Measurements from ENCODE around the gene ERBB4. TPM values are rescaled to one million over a fixed set of nuclear protein-coding genes. Genes with fewer than 3 reads are reported as not detected.
"Not testable (repeated sequence)": the region's sequence is repeated elsewhere in the genome, so short reads cannot be mapped to it uniquely, and the experiment has no call there.

The ERBB4 gene
- total and polyA plus RNA-seq, 3 experiments from 2014 or later: not detected

DNA sequence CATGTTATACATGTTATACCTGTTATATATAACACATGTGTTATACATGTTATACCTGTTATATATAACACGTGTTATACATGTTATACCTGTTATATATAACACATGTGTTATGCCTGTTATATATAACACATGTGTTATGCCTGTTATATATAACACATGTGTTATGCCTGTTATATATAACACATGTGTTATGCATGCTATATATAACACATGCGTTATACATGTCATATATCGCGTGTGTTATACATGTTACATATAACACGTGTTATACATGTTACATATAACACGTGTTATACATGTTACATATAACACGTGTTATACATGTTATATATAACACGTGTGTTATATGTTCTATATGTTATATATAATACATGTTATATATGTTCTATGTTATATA is 347.2 kb downstream of the ERBB4 start:
- H3K27me3 Mint-ChIP-seq; H3K27ac Mint-ChIP-seq; H3K9me3 ChIP-seq (ENCODE audit: low read length); H3K36me3 ChIP-seq (ENCODE audit: insufficient read depth, low read length); H3K36me3 Mint-ChIP-seq; H3K4me3 ChIP-seq (ENCODE audit: low read length); CTCF ChIA-PET; H3K4me1 Mint-ChIP-seq; H3K27ac ChIP-seq (ENCODE audit: low read depth, low read length); H3K4me1 ChIP-seq (ENCODE audit: insufficient read depth, low read length); H3K27me3 ChIP-seq (ENCODE audit: insufficient read depth, low read length, poor library complexity, severe bottlenecking); H3K4me3 Mint-ChIP-seq; POLR2A ChIA-PET; DNase-seq: not testable (repeated sequence)
- H3K9me3 Mint-ChIP-seq: peaks cover 0 to 15% (median 4%) of the 10 kb centered on the region in 5 donors

DNA sequence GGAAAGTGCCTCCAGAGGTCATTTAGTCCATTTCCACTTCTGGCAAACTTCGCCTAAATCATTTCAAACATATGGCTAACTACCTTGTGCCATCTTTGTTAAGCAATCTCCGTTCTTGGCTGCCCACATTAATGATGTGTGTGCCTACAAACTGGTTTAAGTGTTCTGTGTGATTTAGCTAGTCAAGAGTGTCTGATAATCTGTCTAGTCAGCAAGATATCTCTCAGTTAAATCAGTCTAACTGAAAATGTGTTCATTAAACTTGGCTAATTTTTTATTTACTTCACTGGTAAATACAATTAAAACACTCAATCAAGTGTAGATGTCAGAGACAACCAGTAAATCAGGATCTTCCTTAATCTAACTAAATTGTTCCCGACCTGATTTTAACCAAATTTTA is 352.4 kb downstream of the ERBB4 start:
- no peaks in the 10 kb centered on the region for H3K9me3 ChIP-seq (ENCODE audit: low read length)
- Mint-ChIP-seq H3K27me3 (no peaks in the 10 kb centered on the region), H3K9me3 (peaks cover 0 to 11% (median 4%) of the 10 kb centered on the region in 5 donors), H3K4me3 (no peak overlapping the region), H3K27ac (no peak overlapping the region), H3K4me1 (no peaks in the 10 kb centered on the region), H3K36me3 (no peaks in the 10 kb centered on the region)
- no peaks in the 10 kb centered on the region for H3K27me3 ChIP-seq (ENCODE audit: insufficient read depth, low read length, poor library complexity, severe bottlenecking)
- POLR2A ChIA-PET: no interaction called here
- H3K27ac ChIP-seq (ENCODE audit: low read depth, low read length): no peak overlapping the region
- H3K4me1 ChIP-seq (ENCODE audit: insufficient read depth, low read length): no peaks in the 10 kb centered on the region
- no peak for DNase-seq
- no peaks in the 10 kb centered on the region for H3K36me3 ChIP-seq (ENCODE audit: insufficient read depth, low read length)
- CTCF ChIA-PET: no interaction called here
- H3K4me3 ChIP-seq (ENCODE audit: low read length): no peak overlapping the region

DNA sequence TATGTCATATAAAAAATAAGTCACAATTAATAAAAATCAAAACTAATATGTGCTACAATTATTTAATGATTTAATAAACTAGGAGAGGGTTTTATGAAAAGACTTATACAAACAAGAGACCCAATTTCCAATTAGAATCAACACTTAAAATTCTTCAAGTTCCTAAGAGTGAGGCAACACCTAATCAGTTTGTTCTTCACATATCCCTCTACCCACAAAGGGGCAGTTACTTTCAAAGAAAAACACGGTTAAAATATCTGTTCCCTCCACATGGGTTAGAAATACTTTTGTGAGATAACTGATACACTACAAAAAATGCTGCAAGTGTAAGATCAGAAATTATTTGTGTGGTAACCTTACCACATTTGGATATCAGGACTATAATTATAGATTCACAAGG is 357.0 kb downstream of the ERBB4 start:
- H3K9me3 Mint-ChIP-seq: peaks cover 0 to 2% (median 0%) of the 10 kb centered on the region in 5 donors
- DNase-seq: no peak
- ChIA-PET CTCF (no interaction called here), POLR2A (no interaction called here)
- H3K27ac Mint-ChIP-seq: no peak overlapping the region
- Histone ChIP-seq H3K4me3 (ENCODE audit: low read length) (no peak overlapping the region), H3K36me3 (ENCODE audit: insufficient read depth, low read length) (no peaks in the 10 kb centered on the region), H3K4me1 (ENCODE audit: insufficient read depth, low read length) (no peaks in the 10 kb centered on the region), H3K27me3 (ENCODE audit: insufficient read depth, low read length, poor library complexity, severe bottlenecking) (no peaks in the 10 kb centered on the region), H3K9me3 (ENCODE audit: low read length) (no peaks in the 10 kb centered on the region), H3K27ac (ENCODE audit: low read depth, low read length) (no peak overlapping the region)
- no peaks in the 10 kb centered on the region for H3K36me3 Mint-ChIP-seq
- no peaks in the 10 kb centered on the region for H3K4me1 Mint-ChIP-seq
- no peak overlapping the region for H3K4me3 Mint-ChIP-seq
- no peaks in the 10 kb centered on the region for H3K27me3 Mint-ChIP-seq

DNA sequence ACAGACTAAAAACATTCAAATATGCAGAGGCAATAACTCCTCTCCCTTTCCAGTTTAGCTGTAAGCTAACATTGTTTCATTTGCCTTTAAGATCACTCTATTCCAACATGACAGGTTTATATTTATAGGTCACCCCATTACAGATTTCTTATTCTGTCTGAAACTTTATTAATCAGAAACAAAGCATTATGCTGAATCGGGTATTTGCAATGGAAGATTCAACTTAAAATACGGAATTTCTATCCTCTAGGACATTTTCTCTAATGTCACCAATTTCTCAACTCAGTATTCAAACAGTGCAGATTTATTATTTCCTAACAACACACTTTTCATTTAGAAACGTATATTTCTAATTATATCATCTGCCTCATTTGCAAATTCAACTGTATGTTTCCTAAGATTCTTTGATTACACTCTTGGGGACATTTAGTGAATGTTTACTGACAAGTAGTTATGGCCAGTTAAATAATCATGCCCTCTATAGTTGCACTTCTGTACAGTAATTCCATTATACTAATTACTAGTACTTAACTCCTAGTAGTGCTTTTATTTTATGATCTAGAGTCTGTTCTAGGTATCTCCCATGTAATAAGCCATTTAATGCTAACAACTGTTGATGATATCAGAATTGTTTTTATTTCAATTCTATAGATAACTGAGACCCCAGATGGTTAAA is 358.1 kb downstream of the ERBB4 start:
- Histone ChIP-seq H3K36me3 (ENCODE audit: insufficient read depth, low read length) (no peaks in the 10 kb centered on the region), H3K9me3 (ENCODE audit: low read length) (no peaks in the 10 kb centered on the region), H3K4me3 (ENCODE audit: low read length) (no peak overlapping the region), H3K4me1 (ENCODE audit: insufficient read depth, low read length) (no peaks in the 10 kb centered on the region), H3K27ac (ENCODE audit: low read depth, low read length) (no peak overlapping the region), H3K27me3 (ENCODE audit: insufficient read depth, low read length, poor library complexity, severe bottlenecking) (no peaks in the 10 kb centered on the region)
- H3K27ac Mint-ChIP-seq: no peak overlapping the region
- ChIA-PET CTCF (no interaction called here), POLR2A (no interaction called here)
- no peak for DNase-seq
- no peaks in the 10 kb centered on the region for H3K27me3 Mint-ChIP-seq
- no peaks in the 10 kb centered on the region for H3K36me3 Mint-ChIP-seq
- no peaks in the 10 kb centered on the region for H3K4me1 Mint-ChIP-seq
- peaks cover 0 to 2% (median 0%) of the 10 kb centered on the region in 5 donors for H3K9me3 Mint-ChIP-seq
- no peak overlapping the region for H3K4me3 Mint-ChIP-seq

DNA sequence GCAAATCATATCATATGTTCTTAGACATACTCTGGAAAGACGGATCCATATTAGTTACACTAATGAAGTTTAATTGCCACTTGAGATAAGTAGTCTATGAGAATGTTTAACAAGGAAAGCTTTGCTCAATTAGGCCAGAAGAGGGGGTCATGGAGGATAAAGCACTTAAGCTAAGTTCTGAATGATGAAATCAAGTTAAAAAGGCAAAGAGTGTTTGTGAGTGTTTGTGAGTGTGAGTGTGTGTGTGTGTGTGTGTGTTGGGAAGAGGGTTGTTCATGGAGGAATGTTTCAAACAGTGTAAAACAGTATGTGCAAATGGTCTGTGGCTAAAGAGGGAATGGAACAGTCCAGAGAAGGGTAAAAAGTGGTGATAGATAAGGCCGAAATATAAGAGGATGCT is 360.9 kb downstream of the ERBB4 start:
- Mint-ChIP-seq H3K36me3 (no peaks in the 10 kb centered on the region), H3K27me3 (no peaks in the 10 kb centered on the region), H3K4me3 (no peak overlapping the region), H3K4me1 (no peaks in the 10 kb centered on the region), H3K9me3 (peaks cover 0 to 4% (median 2%) of the 10 kb centered on the region in 5 donors), H3K27ac (no peak overlapping the region)
- Histone ChIP-seq H3K27ac (ENCODE audit: low read depth, low read length) (no peak overlapping the region), H3K9me3 (ENCODE audit: low read length) (no peaks in the 10 kb centered on the region), H3K36me3 (ENCODE audit: insufficient read depth, low read length) (no peaks in the 10 kb centered on the region), H3K27me3 (ENCODE audit: insufficient read depth, low read length, poor library complexity, severe bottlenecking) (no peaks in the 10 kb centered on the region), H3K4me3 (ENCODE audit: low read length) (no peak overlapping the region), H3K4me1 (ENCODE audit: insufficient read depth, low read length) (no peaks in the 10 kb centered on the region)
- POLR2A ChIA-PET: no interaction called here
- CTCF ChIA-PET: no interaction called here
- no peak for DNase-seq

DNA sequence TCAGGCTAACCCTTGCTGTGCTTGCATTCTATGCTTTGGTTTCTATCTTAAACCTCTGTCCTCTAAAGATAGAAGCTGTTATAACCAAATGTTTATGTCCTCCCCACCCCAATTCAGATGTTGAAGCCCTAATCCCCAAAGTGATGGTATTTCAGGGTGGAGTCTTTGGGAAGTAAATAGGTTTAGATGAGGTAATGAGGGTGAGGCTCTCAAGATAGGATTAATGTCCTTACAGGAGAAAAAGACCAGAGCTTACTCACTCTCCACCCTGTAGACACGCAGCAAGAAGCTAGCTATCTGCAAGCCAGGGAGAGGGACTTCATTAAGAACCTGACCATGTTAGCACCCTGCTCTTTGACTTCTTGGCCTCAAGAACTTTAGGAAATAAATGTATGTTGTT is 362.5 kb downstream of the ERBB4 start:
- Mint-ChIP-seq H3K4me1 (no peaks in the 10 kb centered on the region), H3K27ac (no peak overlapping the region), H3K27me3 (no peaks in the 10 kb centered on the region), H3K4me3 (no peak overlapping the region), H3K36me3 (no peaks in the 10 kb centered on the region), H3K9me3 (peaks cover 2 to 17% (median 3%) of the 10 kb centered on the region in 5 donors)
- POLR2A ChIA-PET: no interaction called here
- DNase-seq: no peak
- H3K27me3 ChIP-seq (ENCODE audit: insufficient read depth, low read length, poor library complexity, severe bottlenecking): no peaks in the 10 kb centered on the region
- H3K36me3 ChIP-seq (ENCODE audit: insufficient read depth, low read length): no peaks in the 10 kb centered on the region
- H3K27ac ChIP-seq (ENCODE audit: low read depth, low read length): no peak overlapping the region
- H3K4me3 ChIP-seq (ENCODE audit: low read length): no peak overlapping the region
- CTCF ChIA-PET: no interaction called here
- no peaks in the 10 kb centered on the region for H3K9me3 ChIP-seq (ENCODE audit: low read length)
- H3K4me1 ChIP-seq (ENCODE audit: insufficient read depth, low read length): no peaks in the 10 kb centered on the region

DNA sequence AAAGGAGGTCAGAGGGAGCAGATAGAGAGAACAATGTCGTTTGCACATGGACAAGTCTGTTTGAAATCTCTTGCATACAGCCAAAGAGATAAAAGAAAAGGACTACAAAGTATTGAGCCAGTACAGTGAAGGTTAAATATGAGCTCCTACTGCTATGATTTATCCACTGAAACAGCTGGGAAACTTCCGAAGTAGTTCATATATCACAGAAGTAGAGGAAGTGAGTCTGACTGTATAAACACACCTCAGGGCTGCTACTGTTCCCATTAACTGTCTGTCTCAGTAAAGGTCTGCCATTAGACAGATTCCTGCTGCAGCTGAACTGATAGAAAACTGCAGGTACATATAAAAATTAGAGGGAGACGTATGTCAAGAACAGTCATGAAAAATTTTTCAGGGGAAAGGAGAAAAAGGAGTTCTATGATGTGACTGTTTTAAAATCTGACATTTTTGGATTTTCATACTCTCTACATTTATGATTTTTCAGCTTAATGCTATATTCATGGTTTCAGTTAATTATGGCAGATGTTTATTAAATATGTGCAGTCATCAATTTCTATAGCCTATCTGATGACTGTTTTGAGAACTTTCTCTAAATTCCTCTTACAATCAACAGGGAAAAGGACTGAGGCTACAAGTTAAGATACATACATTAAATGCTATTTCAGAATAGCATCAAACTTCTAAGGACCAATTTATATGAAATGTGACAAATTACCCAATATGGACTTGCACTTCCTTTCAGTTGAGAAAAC is 364.7 kb downstream of the ERBB4 start:
- DNase-seq: no peak
- POLR2A ChIA-PET: no interaction called here
- no peaks in the 10 kb centered on the region for H3K27me3 ChIP-seq (ENCODE audit: insufficient read depth, low read length, poor library complexity, severe bottlenecking)
- Mint-ChIP-seq H3K36me3 (no peaks in the 10 kb centered on the region), H3K4me3 (no peak overlapping the region), H3K27ac (no peak overlapping the region), H3K4me1 (no peaks in the 10 kb centered on the region), H3K27me3 (no peaks in the 10 kb centered on the region), H3K9me3 (peaks cover 3 to 23% (median 10%) of the 10 kb centered on the region in 5 donors)
- no peak overlapping the region for H3K27ac ChIP-seq (ENCODE audit: low read depth, low read length)
- CTCF ChIA-PET: no interaction called here
- H3K4me1 ChIP-seq (ENCODE audit: insufficient read depth, low read length): no peaks in the 10 kb centered on the region
- no peaks in the 10 kb centered on the region for H3K36me3 ChIP-seq (ENCODE audit: insufficient read depth, low read length)
- H3K9me3 ChIP-seq (ENCODE audit: low read length): no peaks in the 10 kb centered on the region
- no peak overlapping the region for H3K4me3 ChIP-seq (ENCODE audit: low read length)

DNA sequence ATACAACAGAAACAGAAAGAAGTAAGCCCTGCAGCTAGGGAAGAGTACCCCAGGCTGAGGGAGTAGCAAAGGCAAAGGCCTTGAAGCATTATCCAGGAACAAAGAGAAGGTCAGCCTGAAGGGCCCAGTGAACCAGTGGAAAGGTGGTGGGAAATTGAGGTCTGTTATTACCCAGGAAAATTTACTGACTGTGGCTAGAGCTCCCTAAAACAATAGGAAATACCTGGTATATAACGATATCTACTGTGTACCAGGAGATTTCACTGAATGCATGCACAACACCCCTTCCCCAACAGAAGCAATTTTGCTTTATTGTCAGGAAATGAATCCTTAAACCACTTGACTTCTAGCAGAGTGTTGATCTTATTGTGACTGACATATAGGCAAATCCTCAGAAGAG is 365.3 kb downstream of the ERBB4 start:
- H3K36me3 Mint-ChIP-seq: no peaks in the 10 kb centered on the region
- DNase-seq: no peak
- ChIA-PET CTCF (no interaction called here), POLR2A (no interaction called here)
- Histone ChIP-seq H3K9me3 (ENCODE audit: low read length) (no peaks in the 10 kb centered on the region), H3K27ac (ENCODE audit: low read depth, low read length) (no peak overlapping the region), H3K4me1 (ENCODE audit: insufficient read depth, low read length) (no peaks in the 10 kb centered on the region), H3K27me3 (ENCODE audit: insufficient read depth, low read length, poor library complexity, severe bottlenecking) (no peaks in the 10 kb centered on the region), H3K4me3 (ENCODE audit: low read length) (no peak overlapping the region), H3K36me3 (ENCODE audit: insufficient read depth, low read length) (no peaks in the 10 kb centered on the region)
- H3K9me3 Mint-ChIP-seq: peaks cover 3 to 23% (median 10%) of the 10 kb centered on the region in 5 donors
- H3K4me3 Mint-ChIP-seq: no peak overlapping the region
- H3K27ac Mint-ChIP-seq: no peak overlapping the region
- no peaks in the 10 kb centered on the region for H3K27me3 Mint-ChIP-seq
- no peaks in the 10 kb centered on the region for H3K4me1 Mint-ChIP-seq

All from CD8-positive, alpha-beta memory T cell (primary cell).